Posterior cingulate gyrus (tissue), 11 donors: Measurements from ENCODE around the gene TXLNB.
"Not testable (repeated sequence)": the region's sequence is repeated elsewhere in the genome, so short reads cannot be mapped to it uniquely, and the experiment has no call there.

Experiments
- DNase-seq, 10 donors: peaks; one replicate each; pipeline versions ENCODE4 v3.0.0 to v3.0.0-alpha.2; 2020 to 2021; ENCODE audit warnings: mixed read lengths in 3 of 10
- intact Hi-C: fragments of 100-400 bp; cut with DNase I; formaldehyde crosslinking; loops from one replicate; pipeline ENCODE4 v1.15.1; 2023

TXLNB gene

GRCh38 chr6:139313229-139313628 lies 21.4 kb upstream of the TXLNB start:
- DNase-seq, result no peak
- intact Hi-C loops, result no loop called here

GRCh38 chr6:139311831-139312230 lies 20.0 kb upstream of the TXLNB start:
- DNase-seq, result no peak
- intact Hi-C loops, result no loop called here

- no peak for DNase-seq
- intact Hi-C loops, result no loop called here
Observed at GRCh38 chr6:139308936-139309603, 17.3 kb upstream of the TXLNB start.

- DNase-seq, result no peak
- intact Hi-C loops, result no loop called here
Observed at GRCh38 chr6:139308286-139308916, 16.6 kb upstream of the TXLNB start.

- DNase-seq, result no peak
- intact Hi-C loops, result no loop called here
Observed at GRCh38 chr6:139306291-139306981, 14.6 kb upstream of the TXLNB start.

- intact Hi-C loops, result no loop called here
- DNase-seq, result no peak
Observed at GRCh38 chr6:139303185-139303584, 11.4 kb upstream of the TXLNB start.

GRCh38 chr6:139297921-139298320 lies 6.1 kb upstream of the TXLNB start:
- DNase-seq, result no peak
- intact Hi-C loops, result no loop called here

GRCh38 chr6:139296927-139297326 lies 5.1 kb upstream of the TXLNB start:
- intact Hi-C loops, result no loop called here
- DNase-seq, result no peak

- intact Hi-C loops, result no loop called here
- no peak for DNase-seq
Observed at GRCh38 chr6:139295901-139296300, 4.1 kb upstream of the TXLNB start.

- no peak for DNase-seq
- intact Hi-C loops, result no loop called here
Observed at GRCh38 chr6:139294090-139294489, 2.3 kb upstream of the TXLNB start.

- intact Hi-C loops, DNase-seq: not testable (repeated sequence)
Observed at GRCh38 chr6:139293230-139293629, 1.4 kb upstream of the TXLNB start.

GRCh38 chr6:139290787-139291311 lies 949 bp downstream of the TXLNB start:
- DNase-seq, result no peak
- intact Hi-C loops, result no loop called here

GRCh38 chr6:139289233-139289632 lies 2.6 kb downstream of the TXLNB start:
- DNase-seq, result no peak
- intact Hi-C loops, result no loop called here

GRCh38 chr6:139288496-139289040 lies 3.2 kb downstream of the TXLNB start:
- intact Hi-C loops, result no loop called here
- DNase-seq, result no peak

- intact Hi-C loops, result no loop called here
- DNase-seq, result no peak
Observed at GRCh38 chr6:139287868-139288267, 3.9 kb downstream of the TXLNB start.

GRCh38 chr6:139286438-139286837 lies 5.4 kb downstream of the TXLNB start:
- intact Hi-C loops, DNase-seq: not testable (repeated sequence)

GRCh38 chr6:139285590-139285989 lies 6.2 kb downstream of the TXLNB start:
- DNase-seq, result no peak
- intact Hi-C loops, result no loop called here

GRCh38 chr6:139284789-139285188 lies 7.0 kb downstream of the TXLNB start:
- DNase-seq, result no peak
- intact Hi-C loops, result no loop called here

- DNase-seq, result no peak
- intact Hi-C loops, result no loop called here
Observed at GRCh38 chr6:139282684-139283083, 9.1 kb downstream of the TXLNB start.

- DNase-seq, result no peak
- intact Hi-C loops, result no loop called here
Observed at GRCh38 chr6:139278190-139278589, 13.6 kb downstream of the TXLNB start.

GRCh38 chr6:139277587-139277986 lies 14.2 kb downstream of the TXLNB start:
- intact Hi-C loops, result no loop called here
- DNase-seq, result no peak
